ENCODE data around the gene UBE2G2.

GRCh38 chr21:44778499-44778911, 23.1 kb downstream of the UBE2G2 start:
- TF ChIP-seq EZH2phosphoT487 (IDR thresholded peaks at IDR 0.05; ENCODE audit: insufficient read depth, low read depth) (no peak), EZH2 (IDR thresholded peaks at IDR 0.05; ENCODE audit: insufficient read depth, poor library complexity, severe bottlenecking) (no peak)
